Measurements from ENCODE around the gene NR1D1.

DNA sequence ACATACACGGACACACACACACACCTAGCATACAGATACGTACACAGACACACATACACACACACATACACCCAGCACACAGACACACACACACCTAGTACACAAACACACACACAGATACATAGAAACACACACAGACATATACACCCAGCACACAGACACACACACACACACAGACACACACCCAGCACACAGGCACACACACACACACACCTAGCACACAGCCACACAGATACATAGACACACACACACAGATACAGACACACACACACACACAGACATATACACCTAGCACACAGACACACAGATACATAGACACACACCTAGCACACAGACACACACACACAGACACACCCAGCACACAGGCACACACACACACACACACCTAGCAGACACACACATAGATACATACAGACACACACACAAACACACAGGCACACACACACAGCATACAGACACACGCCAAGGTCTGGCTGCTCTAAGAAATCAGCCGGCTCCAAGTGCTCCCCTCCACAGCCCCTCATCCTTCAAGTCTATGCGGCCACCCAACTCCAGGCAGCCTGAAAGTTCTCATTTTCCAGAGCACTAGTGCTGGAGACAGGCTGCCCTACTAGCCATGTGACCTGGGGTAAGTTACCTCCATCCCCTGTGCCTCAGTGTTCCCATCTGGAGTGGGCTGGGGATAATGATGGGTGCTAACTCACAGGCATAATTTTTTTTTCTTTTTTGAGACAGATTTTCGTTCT is 13.2 kb downstream of the NR1D1 start:
- TF ChIP-seq ZNF274 (IDR thresholded peaks at IDR 0.05; ENCODE audit: low read depth, low read length) = no peak
- no peak for TF ChIP-seq YY1 (IDR thresholded peaks at IDR 0.05; ENCODE audit: insufficient read depth, insufficient read length)
- TF ChIP-seq SUZ12 (IDR thresholded peaks at IDR 0.05; ENCODE audit: extremely low read depth, insufficient read depth, insufficient read length) = no peak
